ENCODE results near the gene CEP170. TPM values are rescaled to one million over a fixed set of nuclear protein-coding genes. Genes with fewer than 3 reads are reported as not detected.

Gene CEP170
- total RNA-seq, 4 donors from 2014 or later, result 40.3 to 114 (median 55.6) TPM

DNA sequence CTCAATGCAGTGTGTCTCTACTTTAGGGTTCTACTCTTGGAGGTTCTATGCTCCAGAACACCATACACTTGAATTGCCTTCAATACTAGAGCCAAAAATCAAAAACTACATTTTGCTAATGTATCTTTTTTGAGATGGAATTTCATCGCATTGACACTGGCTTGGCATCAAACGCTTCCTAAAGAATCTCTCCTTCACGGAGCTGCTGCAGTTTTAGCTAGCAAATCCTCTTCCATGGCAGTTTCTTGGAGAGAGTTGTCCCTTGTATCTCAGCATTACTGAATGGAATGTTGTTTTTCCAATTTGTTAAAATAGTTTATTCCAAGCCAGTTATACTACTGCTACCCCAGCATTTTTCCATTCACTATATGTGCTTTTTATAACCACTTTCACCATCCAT, 18.4 kb upstream of the CEP170 start:
- no peak overlapping the region for H3K27ac ChIP-seq
- H3K9me3 ChIP-seq, result no peaks in the 10 kb centered on the region
- intact Hi-C loops (cut with DNase I; ENCODE audit: low total_unique reads), result no loop called here
- no peaks in the 10 kb centered on the region for H3K36me3 ChIP-seq
- no peaks in the 10 kb centered on the region for H3K27me3 ChIP-seq
- DNase-seq, result no peak
- peaks cover 0 to 4% of the 10 kb centered on the region in 2 donors for H3K4me1 ChIP-seq
- TF ChIP-seq, protein P1, sequence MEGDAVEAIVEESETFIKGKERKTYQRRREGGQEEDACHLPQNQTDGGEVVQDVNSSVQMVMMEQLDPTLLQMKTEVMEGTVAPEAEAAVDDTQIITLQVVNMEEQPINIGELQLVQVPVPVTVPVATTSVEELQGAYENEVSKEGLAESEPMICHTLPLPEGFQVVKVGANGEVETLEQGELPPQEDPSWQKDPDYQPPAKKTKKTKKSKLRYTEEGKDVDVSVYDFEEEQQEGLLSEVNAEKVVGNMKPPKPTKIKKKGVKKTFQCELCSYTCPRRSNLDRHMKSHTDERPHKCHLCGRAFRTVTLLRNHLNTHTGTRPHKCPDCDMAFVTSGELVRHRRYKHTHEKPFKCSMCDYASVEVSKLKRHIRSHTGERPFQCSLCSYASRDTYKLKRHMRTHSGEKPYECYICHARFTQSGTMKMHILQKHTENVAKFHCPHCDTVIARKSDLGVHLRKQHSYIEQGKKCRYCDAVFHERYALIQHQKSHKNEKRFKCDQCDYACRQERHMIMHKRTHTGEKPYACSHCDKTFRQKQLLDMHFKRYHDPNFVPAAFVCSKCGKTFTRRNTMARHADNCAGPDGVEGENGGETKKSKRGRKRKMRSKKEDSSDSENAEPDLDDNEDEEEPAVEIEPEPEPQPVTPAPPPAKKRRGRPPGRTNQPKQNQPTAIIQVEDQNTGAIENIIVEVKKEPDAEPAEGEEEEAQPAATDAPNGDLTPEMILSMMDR (IDR thresholded peaks at IDR 0.05), result no peak
- no peak for TF ChIP-seq POLR2A (IDR thresholded peaks at IDR 0.05)
- H3K4me3 ChIP-seq, result no peak overlapping the region

DNA sequence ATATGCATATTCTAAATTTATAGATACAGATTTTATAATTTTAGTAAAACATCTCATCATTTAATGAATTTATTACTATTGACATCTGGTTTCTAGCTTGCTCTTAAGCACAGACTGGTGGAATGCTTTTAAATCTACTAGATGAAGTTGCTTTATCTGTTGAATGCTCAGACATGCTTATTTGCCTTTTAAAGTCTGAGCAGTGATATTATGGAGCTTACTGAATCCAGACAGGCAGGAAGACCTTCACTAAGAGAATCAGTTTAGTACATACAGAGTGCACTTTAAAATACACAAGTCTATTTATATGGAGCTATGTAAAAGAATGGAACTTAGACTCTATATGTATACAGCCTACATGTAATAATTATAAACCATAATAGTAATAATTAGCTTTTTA, 17.3 kb upstream of the CEP170 start:
- TF ChIP-seq, protein P1 (IDR thresholded peaks at IDR 0.05), result no peak
- TF ChIP-seq POLR2A (IDR thresholded peaks at IDR 0.05), result no peak
- Histone ChIP-seq H3K27me3 (no peaks in the 10 kb centered on the region), H3K4me3 (no peak overlapping the region), H3K36me3 (no peaks in the 10 kb centered on the region), H3K4me1 (peaks cover 0 to 4% of the 10 kb centered on the region in 2 donors), H3K9me3 (no peaks in the 10 kb centered on the region), H3K27ac (no peak overlapping the region)
- intact Hi-C loops (cut with DNase I; ENCODE audit: low total_unique reads), result no loop called here
- no peak for DNase-seq

DNA sequence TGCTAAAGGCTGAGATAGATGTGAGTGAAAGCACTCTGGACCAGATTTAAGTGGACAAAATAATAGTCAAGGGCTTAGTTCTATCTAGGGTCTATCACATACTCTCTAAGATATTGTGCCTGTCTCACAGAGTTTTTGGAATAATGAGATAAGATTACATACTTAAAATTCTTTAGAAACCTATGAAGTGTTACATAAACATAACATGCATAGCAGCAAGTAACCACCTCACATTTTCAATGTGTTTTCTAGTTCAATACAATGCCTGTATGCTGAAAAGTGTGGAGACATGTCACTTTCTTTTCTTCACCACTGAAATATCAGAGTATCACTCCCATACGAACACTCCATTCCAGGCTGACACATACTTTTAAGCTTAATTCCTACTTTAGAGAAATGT, 16.9 kb upstream of the CEP170 start:
- H3K27me3 ChIP-seq, result no peaks in the 10 kb centered on the region
- no peaks in the 10 kb centered on the region for H3K36me3 ChIP-seq
- DNase-seq, result no peak
- intact Hi-C loops (cut with DNase I; ENCODE audit: low total_unique reads), result no loop called here
- H3K9me3 ChIP-seq, result no peaks in the 10 kb centered on the region
- no peak overlapping the region for H3K4me3 ChIP-seq
- H3K4me1 ChIP-seq, result peaks cover 0 to 4% of the 10 kb centered on the region in 2 donors
- TF ChIP-seq, protein P1 (IDR thresholded peaks at IDR 0.05), result no peak
- TF ChIP-seq POLR2A (IDR thresholded peaks at IDR 0.05), result no peak
- H3K27ac ChIP-seq, result no peak overlapping the region

DNA sequence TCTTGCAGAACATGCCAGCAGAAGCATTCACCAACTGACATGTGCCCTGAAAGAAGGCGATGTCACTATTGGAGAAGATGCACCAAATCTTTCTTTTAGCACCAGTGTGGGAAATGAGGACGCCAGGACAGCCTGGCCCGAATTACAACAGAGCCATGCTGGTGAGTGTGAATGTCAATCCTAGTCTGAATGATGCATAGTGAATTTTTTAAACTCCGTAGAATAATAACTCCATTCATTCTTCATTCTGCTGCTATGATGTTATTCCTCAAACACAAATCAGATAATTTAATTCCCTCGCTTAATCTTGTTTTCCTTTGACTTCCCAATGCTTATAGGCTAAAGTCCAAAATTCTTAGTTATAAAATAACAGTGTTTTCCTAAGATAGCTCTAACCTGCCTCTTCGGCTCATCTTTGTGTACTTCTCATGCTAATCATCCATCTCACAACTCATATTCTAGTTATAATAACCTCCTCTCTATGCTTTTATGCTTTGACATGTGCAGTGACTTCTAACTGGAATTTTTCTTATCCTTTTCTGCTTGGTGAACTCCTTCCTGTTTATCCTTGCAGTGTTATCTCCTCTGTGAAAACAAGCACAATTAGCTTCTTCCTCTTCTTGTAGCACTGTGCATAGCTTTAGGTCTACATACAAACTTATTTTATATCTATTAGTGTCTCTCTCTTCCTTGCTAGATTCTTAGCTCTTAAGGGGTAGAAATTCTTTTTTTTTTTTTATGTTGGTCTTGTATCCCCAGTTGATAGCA, 15.2 kb upstream of the CEP170 start:
- intact Hi-C loops (cut with DNase I; ENCODE audit: low total_unique reads), result no loop called here
- H3K9me3 ChIP-seq, result no peaks in the 10 kb centered on the region
- no peaks in the 10 kb centered on the region for H3K36me3 ChIP-seq
- TF ChIP-seq, protein P1 (IDR thresholded peaks at IDR 0.05), result no peak
- TF ChIP-seq POLR2A (IDR thresholded peaks at IDR 0.05), result no peak
- no peak overlapping the region for H3K4me3 ChIP-seq
- no peak overlapping the region for H3K27ac ChIP-seq
- H3K27me3 ChIP-seq, result no peaks in the 10 kb centered on the region
- H3K4me1 ChIP-seq, result peaks cover 0 to 4% of the 10 kb centered on the region in 2 donors
- DNase-seq, result no peak

DNA sequence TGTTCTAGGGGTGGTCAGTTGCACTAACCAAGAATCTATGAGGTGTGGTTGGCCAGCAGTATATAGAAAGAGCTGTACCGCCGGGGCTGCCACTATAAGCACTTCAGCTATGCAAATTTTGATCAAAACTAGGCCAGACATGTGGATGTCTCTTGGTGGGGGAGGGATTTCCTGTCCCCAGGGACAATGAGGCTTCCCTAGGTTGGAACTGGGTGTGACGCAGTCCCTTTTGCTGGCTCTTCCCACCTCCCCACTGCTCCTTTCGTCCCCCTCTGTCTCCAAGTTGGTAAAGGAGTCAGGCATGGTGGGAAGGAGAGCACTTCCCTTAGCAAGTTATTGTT, 14.3 kb upstream of the CEP170 start:
- DNase-seq, result no peak
- H3K27me3 ChIP-seq, result no peaks in the 10 kb centered on the region
- no peaks in the 10 kb centered on the region for H3K9me3 ChIP-seq
- H3K27ac ChIP-seq, result no peak overlapping the region
- intact Hi-C loops (cut with DNase I; ENCODE audit: low total_unique reads), result no loop called here
- peaks cover 0 to 4% of the 10 kb centered on the region in 2 donors for H3K4me1 ChIP-seq
- H3K36me3 ChIP-seq, result no peaks in the 10 kb centered on the region
- no peak for TF ChIP-seq POLR2A (IDR thresholded peaks at IDR 0.05)
- no peak overlapping the region for H3K4me3 ChIP-seq

Measured in uterus (tissue), 4 donors.